Right lobe of liver (tissue), 4 donors: ENCODE data around the gene PLCB4.

Experiments used
- CTCF ChIP-seq, 4 donors: fragments of 200-600 bp in 3 of 4; fragments of 450-650 bp in 1 of 4; IDR thresholded peaks; one replicate each; pipeline versions ENCODE4 v1.5.1 to v1.8.0; 2016 to 2022; ENCODE audit warnings: antibody characterized with exemption in 4 of 4, mild to moderate bottlenecking in 2 of 4
- POLR2A ChIP-seq: fragments of 450-650 bp; IDR thresholded peaks from one replicate; pipeline ENCODE4 v1.6.1; 2017; ENCODE audit warnings: antibody characterized with exemption, mild to moderate bottlenecking
- donor health status: DM: no; HTN: no; CAD: no.
- donor health status: DM: no; HTN: no; CAD: no.
- donor health status: DM: no; HTN: yes; CAD: no.

DNA sequence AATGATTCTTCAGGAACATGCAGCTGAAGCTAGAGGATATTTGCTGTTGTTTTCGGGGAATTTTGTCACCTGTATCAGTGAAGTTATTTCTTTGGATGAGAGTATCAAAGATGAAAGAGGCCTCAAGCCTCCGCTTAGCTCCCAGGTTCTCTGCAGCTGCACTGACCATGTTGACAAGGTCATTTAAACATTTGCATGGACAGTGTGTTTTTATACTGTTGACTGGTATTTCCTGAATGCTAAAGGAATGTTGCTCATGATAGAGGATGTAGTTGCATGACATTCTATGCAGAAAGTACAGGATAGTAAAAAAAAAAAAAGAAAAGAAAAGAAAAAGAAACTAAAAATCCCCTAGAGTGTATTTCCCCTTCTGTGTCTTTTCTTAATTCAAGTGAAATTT is 279.9 kb downstream of the PLCB4 start:
- TF ChIP-seq CTCF (IDR thresholded peaks at IDR 0.05): no peak
- TF ChIP-seq POLR2A: no peak
